ENCODE measurements around the gene LGI2.
A peak's percentile ranks its signal among the peaks of the same experiment; 100 is the strongest.

LGI2 gene

DNA sequence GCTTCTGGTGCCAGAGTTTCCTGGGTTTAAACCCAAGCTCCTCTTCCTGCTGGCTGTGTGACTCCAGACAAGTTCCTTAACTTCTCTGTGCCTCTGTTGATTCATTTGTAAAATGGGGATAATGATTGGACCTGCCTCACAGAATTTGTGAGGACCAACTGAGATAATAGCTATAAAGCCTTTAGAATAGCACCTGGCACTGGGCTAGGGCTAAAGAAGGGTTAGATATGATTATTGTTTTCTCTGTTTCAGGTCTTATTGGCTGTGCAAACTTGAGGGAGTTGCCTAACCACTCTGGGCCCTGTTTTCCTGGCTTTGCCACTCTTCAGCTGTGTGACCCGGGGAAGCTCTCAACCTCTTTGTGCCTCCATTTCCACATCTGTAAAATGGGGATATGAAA, 37.8 kb downstream of the LGI2 start:
- no peak for DNase-seq

- DNase-seq, result no peak
Observed at GRCh38 chr4:24991015-24991414, 39.7 kb downstream of the LGI2 start.

- no peak for DNase-seq
Observed at GRCh38 chr4:24989327-24989726, 41.4 kb downstream of the LGI2 start.

- peak; percentile 64 to 78 (median 74) for DNase-seq
Observed at GRCh38 chr4:24988776-24989175, 42.0 kb downstream of the LGI2 start.

- no peak for DNase-seq
Observed at GRCh38 chr4:24984602-24985532, 45.9 kb downstream of the LGI2 start.

DNA sequence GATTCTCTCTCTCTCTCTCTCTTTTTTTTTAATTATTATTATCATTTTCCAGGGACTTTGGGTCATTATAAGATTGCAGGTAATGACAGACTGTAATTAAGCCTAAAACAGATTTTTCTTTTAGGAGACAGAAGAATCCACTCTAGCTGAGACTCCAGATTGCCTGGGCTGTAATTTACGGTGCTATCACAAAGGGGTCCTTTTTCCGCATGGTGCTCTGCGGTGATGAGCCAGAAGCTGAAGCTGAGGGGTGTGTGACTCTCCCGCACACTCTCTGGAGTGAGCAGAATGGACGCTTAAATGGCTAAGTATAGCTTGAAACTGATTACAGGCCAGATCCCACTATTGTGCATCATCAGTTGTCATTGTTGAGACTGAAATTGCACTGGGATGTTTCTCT, 50.0 kb downstream of the LGI2 start:
- DNase-seq, result no peak

- peak; percentile 91 to 98 (median 96) for DNase-seq
Observed at GRCh38 chr4:24980064-24980690, 50.6 kb downstream of the LGI2 start.

DNA sequence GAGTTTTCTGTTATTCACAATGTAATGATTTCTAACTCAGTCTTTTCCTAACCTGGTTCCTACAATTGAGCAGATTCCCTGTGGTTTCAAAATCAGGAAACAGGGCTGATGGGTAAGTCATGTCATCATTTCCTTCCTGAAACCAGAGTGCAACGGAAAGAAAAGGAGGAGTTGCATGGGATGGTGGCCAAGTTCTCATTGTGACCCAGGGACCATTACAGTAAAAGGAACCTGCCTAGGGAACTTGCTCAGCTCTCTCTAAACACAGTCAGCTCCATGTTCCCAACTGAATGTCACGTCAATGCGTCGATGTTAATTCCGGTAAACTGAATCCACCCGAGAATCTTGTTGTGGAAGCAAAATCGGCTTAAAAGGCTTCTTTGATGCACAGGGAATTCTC, 51.2 kb downstream of the LGI2 start:
- peak; percentile 85 to 94 (median 89) for DNase-seq

DNA sequence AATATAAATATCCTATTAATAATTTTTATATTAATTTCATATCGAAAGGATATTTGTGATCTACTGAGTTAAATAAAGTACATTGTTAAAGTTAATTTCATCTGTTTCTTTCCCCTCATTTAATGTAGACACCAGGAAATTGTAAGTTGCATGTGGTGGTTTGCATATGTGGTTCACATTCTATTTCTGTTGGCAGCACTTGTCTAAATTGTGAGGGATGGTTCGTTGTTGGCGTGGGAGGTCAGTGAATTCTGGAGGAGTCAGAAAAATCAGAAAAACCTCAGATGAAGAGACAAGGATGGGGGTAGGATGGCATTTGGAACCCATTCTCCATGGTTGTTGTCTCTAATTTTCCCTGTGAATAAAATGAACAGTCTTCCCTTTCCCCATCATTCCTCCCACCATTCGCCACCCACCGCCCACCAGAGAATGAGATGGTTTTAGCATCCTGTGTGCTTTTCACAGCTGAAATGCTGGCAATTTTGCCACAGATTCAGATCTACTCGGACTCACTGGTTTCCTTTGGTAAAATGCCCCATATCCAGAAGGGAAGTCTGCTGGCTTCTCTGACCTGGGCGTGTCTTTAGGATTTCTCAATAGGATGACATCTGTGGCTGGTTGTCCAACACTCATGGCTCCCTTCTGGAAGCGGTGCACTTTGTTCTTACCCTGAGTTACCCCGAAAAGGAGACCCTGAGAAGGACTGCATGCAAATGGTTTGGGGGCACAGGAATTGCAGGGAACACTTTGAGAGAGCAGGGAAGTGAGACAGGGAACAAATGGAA, 52.3 kb downstream of the LGI2 start:
- peak; percentile 82 to 90 (median 87) for DNase-seq

- DNase-seq, result peak in 1 of 3 donors; percentile 40
Observed at GRCh38 chr4:24975510-24975909, 55.2 kb downstream of the LGI2 start.

DNA sequence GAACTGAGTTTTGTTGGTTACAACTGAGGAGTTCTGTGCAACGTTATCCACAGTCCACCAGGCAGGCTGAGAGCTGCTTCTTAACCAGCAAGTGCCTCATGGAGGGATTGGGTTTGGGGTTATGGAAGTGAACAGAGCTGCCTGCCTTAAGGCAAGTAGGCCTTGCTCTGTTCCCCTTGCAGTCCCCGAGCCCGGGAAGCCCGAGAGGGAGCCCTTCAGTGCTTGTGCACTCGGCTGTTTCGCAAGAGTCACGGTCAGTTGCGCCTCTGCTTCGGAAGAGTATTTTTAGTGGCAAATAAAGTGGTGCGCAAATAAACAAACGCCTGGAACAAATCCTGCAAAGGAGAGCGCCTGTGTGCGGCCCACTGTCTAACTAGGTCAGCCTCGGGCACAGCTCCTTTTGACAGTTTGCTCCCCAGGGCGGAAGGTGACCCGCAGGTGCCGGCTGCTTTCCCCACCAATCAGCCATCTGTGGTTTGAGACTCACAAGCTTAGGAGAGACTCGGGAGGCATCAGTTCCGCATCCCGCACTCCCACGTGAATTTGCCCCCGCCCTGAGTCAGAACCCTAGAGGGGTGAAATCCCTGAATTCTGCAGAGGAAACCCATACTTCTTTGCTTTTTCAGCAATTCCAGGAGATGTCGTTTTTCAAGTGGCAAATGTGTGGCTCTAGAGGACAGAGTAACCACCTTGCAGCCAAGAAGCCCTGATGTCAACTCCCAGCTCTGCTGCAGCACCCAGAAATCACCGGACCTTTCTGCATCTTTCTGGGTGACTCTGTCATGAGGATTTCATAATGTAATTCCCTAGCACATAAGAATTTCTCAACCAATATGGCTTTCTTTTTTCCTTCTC, 56.8 kb downstream of the LGI2 start:
- DNase-seq, result peak; percentile 87 to 93 (median 89)

DNA sequence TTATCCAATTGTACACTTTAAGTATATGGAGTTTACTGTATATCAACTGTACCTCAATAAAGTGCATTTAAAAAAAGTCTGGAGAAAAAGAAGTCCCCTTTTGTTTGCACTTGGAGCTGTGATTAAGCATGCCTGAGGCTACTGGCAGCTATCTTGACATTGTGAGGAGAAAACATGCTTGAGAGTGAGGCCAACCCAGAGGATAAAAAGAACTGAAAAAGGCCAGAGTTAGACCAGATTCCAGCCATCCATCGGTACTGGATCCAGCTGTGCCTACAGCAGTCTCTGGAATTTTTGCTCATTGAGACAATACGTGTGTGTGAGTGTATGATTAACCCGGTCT, 57.4 kb downstream of the LGI2 start:
- no peak for DNase-seq

GRCh38 chr4:24971192-24971591, 59.6 kb downstream of the LGI2 start:
- DNase-seq, result no peak

DNA sequence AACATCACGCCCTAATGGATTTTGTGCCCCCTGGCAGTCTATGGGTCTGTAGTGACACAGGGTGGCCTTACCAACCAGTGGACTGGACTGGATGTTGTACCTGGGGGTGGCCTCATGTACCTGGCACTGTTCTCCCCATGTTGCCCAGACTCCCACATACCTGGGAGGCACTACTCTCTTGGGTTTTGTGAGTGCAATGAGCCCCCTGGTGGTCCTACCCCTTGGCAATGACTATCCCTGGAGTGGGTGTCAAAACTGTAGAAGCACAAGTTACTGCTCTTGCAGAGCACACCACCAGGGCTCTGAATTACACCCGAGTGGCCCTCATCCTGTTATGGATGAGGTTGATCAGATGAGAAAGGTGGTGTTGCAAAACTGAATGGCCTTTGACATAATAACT, 60.1 kb downstream of the LGI2 start:
- DNase-seq, result no peak

GRCh38 chr4:24970191-24970590, 60.6 kb downstream of the LGI2 start:
- no peak for DNase-seq

GRCh38 chr4:24969486-24969885, 61.3 kb downstream of the LGI2 start:
- no peak for DNase-seq

DNA sequence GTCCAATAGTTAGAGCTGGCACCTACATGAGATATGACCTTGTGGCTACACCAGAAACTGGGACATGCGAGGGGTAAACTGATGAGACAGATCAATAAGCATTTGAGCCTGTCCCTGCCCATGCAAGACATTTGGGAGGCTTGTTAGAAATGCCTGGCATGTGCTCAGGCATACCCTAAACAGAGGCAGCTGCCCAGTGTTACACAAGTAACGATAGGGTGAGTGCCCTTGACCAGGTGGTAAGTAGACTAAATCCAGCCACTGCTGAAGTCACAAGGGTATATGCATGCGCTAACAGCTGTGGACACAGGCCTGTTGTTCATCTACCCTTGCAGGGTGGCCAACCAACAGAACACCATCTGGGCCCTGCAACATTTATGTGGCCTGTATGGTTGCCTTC, 61.8 kb downstream of the LGI2 start:
- no peak for DNase-seq

- no peak for DNase-seq
Observed at GRCh38 chr4:24968278-24968677, 62.5 kb downstream of the LGI2 start.

DNA sequence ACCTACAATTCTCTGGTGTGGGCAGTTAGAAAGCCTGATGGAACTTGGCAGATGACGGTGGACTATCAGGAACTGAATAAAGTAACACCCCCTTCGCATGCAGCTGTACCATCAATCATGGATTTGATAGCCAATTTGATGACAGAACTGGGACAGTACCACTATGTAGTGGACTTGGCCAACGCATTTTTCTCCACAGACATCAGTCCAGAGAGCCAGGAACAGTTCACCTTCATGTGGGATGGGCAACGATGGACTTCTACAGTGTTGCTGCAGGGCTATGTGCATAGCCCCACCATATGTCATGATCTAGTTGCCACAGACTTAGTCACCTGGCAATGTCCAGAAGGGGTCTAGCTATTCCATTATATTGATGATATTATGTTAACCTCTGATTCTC, 63.4 kb downstream of the LGI2 start:
- no peak for DNase-seq

- no peak for DNase-seq
Observed at GRCh38 chr4:24966076-24966475, 64.7 kb downstream of the LGI2 start.

DNA sequence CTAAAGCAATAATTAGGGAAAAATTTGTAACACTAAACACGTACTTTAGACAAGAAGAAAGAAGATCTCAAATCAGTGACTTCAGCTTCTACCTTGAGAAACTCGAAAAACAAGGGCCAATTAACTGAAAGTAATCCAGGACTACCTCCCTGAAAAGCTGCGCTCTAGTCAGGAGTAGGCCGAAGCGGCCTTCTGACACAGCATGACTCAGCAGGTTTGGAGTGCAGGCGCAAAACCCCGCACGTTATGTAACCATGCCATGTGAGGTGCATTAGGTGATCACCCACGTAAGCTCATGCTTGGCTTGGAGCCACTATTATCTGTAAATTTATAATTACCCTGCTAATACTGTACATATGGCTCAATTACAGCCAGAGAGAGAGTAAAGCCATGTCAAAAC, 65.1 kb downstream of the LGI2 start:
- no peak for DNase-seq

DNA sequence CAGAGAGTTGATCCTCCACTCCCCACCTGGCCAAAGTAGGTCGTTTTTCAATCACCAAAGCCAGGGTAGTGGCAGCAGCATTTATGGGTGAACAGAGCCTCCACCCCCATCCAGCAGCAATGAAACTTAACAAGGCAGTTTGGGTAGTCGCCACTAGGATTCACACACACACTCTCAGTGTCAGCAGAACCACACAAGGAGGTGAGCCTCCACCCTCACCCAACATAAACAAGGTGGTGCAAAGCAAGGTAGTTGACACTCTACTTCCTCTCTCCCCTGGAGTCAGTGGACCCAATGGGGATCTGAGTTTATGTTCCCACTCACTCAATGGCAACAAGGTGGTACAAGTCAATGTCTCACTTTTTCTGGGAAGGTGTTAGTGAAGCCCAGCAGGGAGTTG, 67.5 kb downstream of the LGI2 start:
- DNase-seq, result no peak

DNA sequence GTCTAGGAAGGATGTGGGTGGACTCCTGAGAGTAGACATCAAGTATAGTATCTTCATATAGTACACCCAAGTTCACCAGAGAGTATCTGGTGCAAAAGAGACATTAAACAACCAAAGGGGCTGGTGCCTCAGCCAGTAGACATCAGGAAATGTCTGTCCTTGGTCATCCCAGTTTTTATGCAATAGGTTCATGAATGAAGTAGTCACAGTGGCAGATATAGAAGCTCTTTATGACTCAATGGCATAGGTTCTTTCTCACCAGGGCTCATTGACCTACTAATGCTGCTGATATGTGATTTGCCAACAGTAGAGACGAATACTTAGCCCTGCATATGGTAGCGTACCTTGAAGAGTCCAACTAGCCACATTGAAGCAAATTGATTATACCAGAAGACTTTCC, 72.9 kb downstream of the LGI2 start:
- DNase-seq, result peak in 1 of 3 donors; percentile 50

All from suppressor macrophage treated with lipopolysaccharide for 1 hour (primary cell).